Activated naive CD4-positive, alpha-beta T cell treated with anti-CD3 and anti-CD28 coated beads, Interleukin-2, amount 50 U/mL, for 24 hours (primary cell): Measurements from ENCODE around the gene SNX25.
A peak's percentile ranks its signal among the peaks of the same experiment; 100 is the strongest.

Experiments
- H3K27ac Mint-ChIP-seq: one replicate; pipeline ENCODE4 v1.8.0; 2021; ENCODE audit warnings: mild to moderate bottlenecking, mixed read lengths
- H3K27me3 Mint-ChIP-seq: one replicate; pipeline ENCODE4 v1.8.0; 2021; ENCODE audit warnings: mixed read lengths
- H3K36me3 Mint-ChIP-seq: one replicate; pipeline ENCODE4 v1.8.0; 2021; ENCODE audit warnings: mixed read lengths
- H3K4me1 Mint-ChIP-seq: one replicate; pipeline ENCODE4 v1.8.0; 2021; ENCODE audit warnings: mixed read lengths
- H3K4me3 Mint-ChIP-seq: one replicate; pipeline ENCODE4 v1.8.0; 2021; ENCODE audit warnings: mild to moderate bottlenecking, mixed read lengths
- H3K9me3 Mint-ChIP-seq: one replicate; pipeline ENCODE4 v1.8.0; 2021; ENCODE audit warnings: mixed read lengths

SNX25 gene

GRCh38 chr4:185374027-185374426, 164.6 kb downstream of the SNX25 start:
- Mint-ChIP-seq H3K27ac (no peak overlapping the region), H3K36me3 (peaks cover 4% of the 10 kb centered on the region), H3K4me3 (no peak overlapping the region), H3K9me3 (no peaks in the 10 kb centered on the region), H3K27me3 (no peaks in the 10 kb centered on the region), H3K4me1 (no peaks in the 10 kb centered on the region)

GRCh38 chr4:185374573-185374972, 165.2 kb downstream of the SNX25 start:
- Mint-ChIP-seq H3K27me3 (no peaks in the 10 kb centered on the region), H3K27ac (no peak overlapping the region), H3K4me3 (no peak overlapping the region), H3K36me3 (peaks cover 4% of the 10 kb centered on the region), H3K4me1 (no peaks in the 10 kb centered on the region), H3K9me3 (no peaks in the 10 kb centered on the region)

- Mint-ChIP-seq H3K27ac (no peak overlapping the region), H3K27me3 (no peaks in the 10 kb centered on the region), H3K36me3 (peaks cover 7% of the 10 kb centered on the region), H3K4me3 (no peak overlapping the region), H3K9me3 (peaks cover 9% of the 10 kb centered on the region), H3K4me1 (no peaks in the 10 kb centered on the region)
Observed at GRCh38 chr4:185378264-185378663, 168.9 kb downstream of the SNX25 start.

GRCh38 chr4:185379326-185380295, 170.2 kb downstream of the SNX25 start:
- H3K4me1 Mint-ChIP-seq = peaks cover 3% of the 10 kb centered on the region
- peaks cover 9% of the 10 kb centered on the region for H3K9me3 Mint-ChIP-seq
- peaks cover 9% of the 10 kb centered on the region for H3K27me3 Mint-ChIP-seq
- peaks cover 7% of the 10 kb centered on the region for H3K36me3 Mint-ChIP-seq
- no peak overlapping the region for H3K4me3 Mint-ChIP-seq
- H3K27ac Mint-ChIP-seq = no peak overlapping the region

GRCh38 chr4:185380320-185380719, 170.9 kb downstream of the SNX25 start:
- H3K4me3 Mint-ChIP-seq = no peak overlapping the region
- no peak overlapping the region for H3K27ac Mint-ChIP-seq
- H3K4me1 Mint-ChIP-seq = peaks cover 10% of the 10 kb centered on the region
- H3K9me3 Mint-ChIP-seq = peaks cover 9% of the 10 kb centered on the region
- H3K36me3 Mint-ChIP-seq = peaks cover 7% of the 10 kb centered on the region
- H3K27me3 Mint-ChIP-seq = peaks cover 10% of the 10 kb centered on the region

GRCh38 chr4:185381288-185382196, 172.1 kb downstream of the SNX25 start:
- Mint-ChIP-seq H3K4me3 (no peak overlapping the region), H3K27ac (no peak overlapping the region), H3K36me3 (peaks cover 7% of the 10 kb centered on the region), H3K9me3 (peaks cover 9% of the 10 kb centered on the region), H3K27me3 (peaks cover 15% of the 10 kb centered on the region), H3K4me1 (peaks cover 14% of the 10 kb centered on the region)

GRCh38 chr4:185382754-185383153, 173.4 kb downstream of the SNX25 start:
- no peak overlapping the region for H3K4me3 Mint-ChIP-seq
- peaks cover 15% of the 10 kb centered on the region for H3K27me3 Mint-ChIP-seq
- H3K27ac Mint-ChIP-seq = no peak overlapping the region
- peaks cover 14% of the 10 kb centered on the region for H3K4me1 Mint-ChIP-seq
- H3K9me3 Mint-ChIP-seq = peaks cover 9% of the 10 kb centered on the region
- H3K36me3 Mint-ChIP-seq = peaks cover 7% of the 10 kb centered on the region

- Mint-ChIP-seq H3K27ac (no peak overlapping the region), H3K9me3 (peaks cover 9% of the 10 kb centered on the region), H3K27me3 (peaks cover 15% of the 10 kb centered on the region), H3K4me3 (no peak overlapping the region), H3K36me3 (peaks cover 5% of the 10 kb centered on the region), H3K4me1 (peaks cover 14% of the 10 kb centered on the region)
Observed at GRCh38 chr4:185383451-185383850, 174.1 kb downstream of the SNX25 start.

GRCh38 chr4:185384061-185384460, 174.7 kb downstream of the SNX25 start:
- Mint-ChIP-seq H3K27me3 (peaks cover 15% of the 10 kb centered on the region), H3K27ac (no peak overlapping the region), H3K4me1 (peaks cover 14% of the 10 kb centered on the region), H3K36me3 (peaks cover 3% of the 10 kb centered on the region), H3K4me3 (no peak overlapping the region), H3K9me3 (peaks cover 9% of the 10 kb centered on the region)

GRCh38 chr4:185384930-185385331, 175.5 kb downstream of the SNX25 start:
- no peak overlapping the region for H3K27ac Mint-ChIP-seq

GRCh38 chr4:185387957-185388356, 178.6 kb downstream of the SNX25 start:
- Mint-ChIP-seq H3K4me1 (peaks cover 14% of the 10 kb centered on the region), H3K4me3 (no peak overlapping the region), H3K27ac (no peak overlapping the region), H3K9me3 (no peaks in the 10 kb centered on the region), H3K36me3 (no peaks in the 10 kb centered on the region), H3K27me3 (peaks cover 15% of the 10 kb centered on the region)

More at GRCh38 chr4:185384930-185385331, 175.5 kb downstream of the SNX25 start:
- H3K4me3 Mint-ChIP-seq = no peak overlapping the region
- H3K4me1 Mint-ChIP-seq = peaks cover 14% of the 10 kb centered on the region
- H3K27me3 Mint-ChIP-seq = peaks cover 15% of the 10 kb centered on the region
- peaks cover 9% of the 10 kb centered on the region for H3K9me3 Mint-ChIP-seq
- peaks cover 3% of the 10 kb centered on the region for H3K36me3 Mint-ChIP-seq

- peaks cover 22% of the 10 kb centered on the region for H3K4me1 Mint-ChIP-seq
- H3K4me3 Mint-ChIP-seq = no peak overlapping the region
- H3K27ac Mint-ChIP-seq = no peak overlapping the region
Observed at GRCh38 chr4:185390941-185391340, 181.5 kb downstream of the SNX25 start.

GRCh38 chr4:185392156-185392555, 182.8 kb downstream of the SNX25 start:
- peaks cover 2% of the 10 kb centered on the region for H3K36me3 Mint-ChIP-seq
- no peaks in the 10 kb centered on the region for H3K9me3 Mint-ChIP-seq
- H3K27ac Mint-ChIP-seq = no peak overlapping the region
- H3K4me1 Mint-ChIP-seq = peaks cover 24% of the 10 kb centered on the region
- no peaks in the 10 kb centered on the region for H3K27me3 Mint-ChIP-seq
- H3K4me3 Mint-ChIP-seq = no peak overlapping the region

More at GRCh38 chr4:185390941-185391340, 181.5 kb downstream of the SNX25 start:
- peaks cover under 1% of the 10 kb centered on the region for H3K27me3 Mint-ChIP-seq
- H3K36me3 Mint-ChIP-seq = peaks cover 2% of the 10 kb centered on the region
- H3K9me3 Mint-ChIP-seq = no peaks in the 10 kb centered on the region

GRCh38 chr4:185394568-185395237, 185.3 kb downstream of the SNX25 start:
- H3K9me3 Mint-ChIP-seq = no peaks in the 10 kb centered on the region
- H3K27me3 Mint-ChIP-seq = no peaks in the 10 kb centered on the region
- peak overlapping the region; percentile 20 for H3K27ac Mint-ChIP-seq
- H3K4me1 Mint-ChIP-seq = peaks cover 29% of the 10 kb centered on the region
- H3K36me3 Mint-ChIP-seq = peaks cover 2% of the 10 kb centered on the region
- peak overlapping the region; percentile 98 for H3K4me3 Mint-ChIP-seq
